K562 (cell line): ENCODE results near the gene S100A4. TPM values are rescaled to one million over a fixed set of nuclear protein-coding genes. Genes with fewer than 3 reads are reported as not detected.

Experiments
- ATAC-seq: fragments of 200-7000 bp; cut with Tn5 transposase; 3 replicates; pipeline ENCODE4 v1.9.1; 2020; ENCODE audit warnings: moderate library complexity
- BruUV-seq: library from RNA; stranded (reverse); fragments of 400-500 nt; replicated peaks from 2 replicates; lab custom pipeline; 2021; lab: Mats Ljungman, UMichigan
- CTCF ChIA-PET: fragments of 300-600 bp; formaldehyde crosslinking; extraction: SDS; loops from one replicate; lab custom pipeline; 2021; ENCODE audit warnings: low intra/inter-chr PET ratio; lab: Yijun Ruan, JAX
- POLR2A ChIA-PET: fragments of 300-600, 350-650 bp; sonication (Branson Sonifier 250); formaldehyde crosslinking; extraction: SDS; loops from one replicate; lab custom pipeline; 2021; ENCODE audit warnings: antibody characterized with exemption, inconsistent platforms; lab: Yijun Ruan, JAX
- DNase-seq, 4 experiments: peaks; one replicate each; pipeline versions ENCODE4 v3.0.0 to v3.0.0-alpha.2; 2011 to 2018; ENCODE audit warnings: low spot score in 3 of 4, mixed read lengths in 3 of 4; ENCODE audit errors: extremely low read depth in 1 of 4
- FAIRE-seq: peaks from 2 replicates; lab custom pipeline; 2011; peaks lifted over from hg19 to GRCh38; lab: Jason Lieb, UNC
- H2AFZ ChIP-seq: 2 replicates; pipeline ENCODE4 v1.6.0; 2011; ENCODE audit warnings: low read depth, low read length, control low read depth, inconsistent platforms
- H3K27ac ChIP-seq: fragments of 200-600 bp; 3 replicates; pipeline ENCODE4 v1.8.0; 2011; ENCODE audit warnings: low read depth, mild to moderate bottlenecking, control low read depth, inconsistent platforms, low read length, moderate library complexity, mixed read lengths; ENCODE audit errors: extremely low read depth
- H3K27me3 ChIP-seq, 2 experiments: fragments of 300-600 bp in 1 of 2; 2 replicates in 1 of 2; 3 replicates in 1 of 2; pipeline versions ENCODE4 v1.6.0 to v1.8.0; 2011; ENCODE audit warnings: inconsistent platforms in 2 of 2, low read length in 2 of 2, mild to moderate bottlenecking in 1 of 2, mixed read lengths in 1 of 2, moderate library complexity in 1 of 2; ENCODE audit not compliant: control insufficient read depth in 2 of 2, insufficient read depth in 2 of 2
- H3K36me3 ChIP-seq: fragments of 300-600 bp; 3 replicates; pipeline ENCODE4 v1.8.0; 2011; ENCODE audit warnings: mild to moderate bottlenecking, low read length, inconsistent platforms; ENCODE audit not compliant: control insufficient read depth, insufficient read depth
- H3K4me1 ChIP-seq, 2 experiments: fragments of 200-600 bp in 1 of 2; replicated peaks in 1 of 2; 2 replicates in 1 of 2; 3 replicates in 1 of 2; pipeline versions ENCODE4 v1.5.1 to v1.8.0; 2011; ENCODE audit warnings: inconsistent platforms in 2 of 2, low read length in 2 of 2, mild to moderate bottlenecking in 1 of 2, mixed read lengths in 1 of 2, moderate library complexity in 1 of 2; ENCODE audit not compliant: control insufficient read depth in 2 of 2, insufficient read depth in 2 of 2
- H3K4me2 ChIP-seq: 2 replicates; pipeline ENCODE4 v1.6.1; 2011; ENCODE audit warnings: low read length, control low read depth, inconsistent platforms, mixed read lengths; ENCODE audit not compliant: insufficient read depth
- H3K4me3 ChIP-seq: fragments of 200-600 bp; sonication (generic), shearing (Covaris generic); 2 replicates; pipeline ENCODE4 v1.5.1; 2016; ENCODE audit warnings: control low read depth, inconsistent platforms
- H3K79me2 ChIP-seq: fragments of 200-600 bp; 3 replicates; pipeline ENCODE4 v1.8.0; 2011; ENCODE audit warnings: low read length, inconsistent platforms; ENCODE audit not compliant: control insufficient read depth, insufficient read depth
- H3K9ac ChIP-seq, 2 experiments: 2 replicates each; pipeline versions ENCODE4 v1.6.0 to v1.6.1; 2011; ENCODE audit warnings: low read depth in 2 of 2, low read length in 2 of 2, control low read depth in 1 of 2, inconsistent platforms in 1 of 2, mild to moderate bottlenecking in 1 of 2, mixed read lengths in 1 of 2; ENCODE audit not compliant: insufficient read depth in 1 of 2
- H3K9me1 ChIP-seq: one replicate; pipeline ENCODE4 v1.6.0; 2011; ENCODE audit warnings: inconsistent platforms, mild to moderate bottlenecking, low read length, moderate library complexity; ENCODE audit not compliant: control insufficient read depth, insufficient read depth
- H3K9me3 ChIP-seq: replicated peaks from 2 replicates; pipeline ENCODE4 v1.5.1; 2011; ENCODE audit warnings: low read depth, low read length, inconsistent platforms; ENCODE audit not compliant: control insufficient read depth, insufficient read depth
- H4K20me1 ChIP-seq: replicated peaks from 2 replicates; pipeline ENCODE4 v1.6.1; 2011; ENCODE audit warnings: low read length, inconsistent platforms, mixed read lengths; ENCODE audit not compliant: control insufficient read depth, insufficient read depth
- CEBPB ChIP-seq: fragments of 450-650 bp; IDR thresholded peaks from 2 replicates; pipeline ENCODE4 v1.6.1; 2016; ENCODE audit warnings: missing genetic modification characterization, missing compliant biosample characterization
- ELK1 ChIP-seq: sonication (generic); formaldehyde crosslinking; IDR thresholded peaks from 2 replicates; pipeline ENCODE4 v1.8.1; 2022; ENCODE audit warnings: missing genetic modification reagents
- KDM2B ChIP-seq: fragments of 250-450 bp; sonication (Bioruptor Pico); IDR thresholded peaks from 2 replicates; pipeline ENCODE4 v1.8.0; 2021; ENCODE audit warnings: mild to moderate bottlenecking, moderate library complexity
- MAZ ChIP-seq, 2 experiments: fragments of 450-650 bp in 1 of 2; sonication (generic) in 1 of 2; formaldehyde crosslinking; IDR thresholded peaks in 1 of 2; conservative IDR thresholded peaks in 1 of 2; 2 replicates each; pipeline versions ENCODE4 v1.4.0 to v1.5.0; 2020; ENCODE audit warnings: mild to moderate bottlenecking in 1 of 2, missing genetic modification reagents in 1 of 2
- MTA2 ChIP-seq: fragments of 450-650 bp; IDR thresholded peaks from 2 replicates; pipeline ENCODE4 v1.6.1; 2016; ENCODE audit warnings: low read depth
- PRDM10 ChIP-seq: fragments of 450-650 bp; IDR thresholded peaks from 2 replicates; pipeline ENCODE4 v1.6.1; 2018; ENCODE audit not compliant: partially characterized antibody
- RBBP5 ChIP-seq: fragments of 200-600 bp; sonication (generic); IDR thresholded peaks from 2 replicates; pipeline ENCODE4 v1.6.1; 2012; ENCODE audit warnings: borderline replicate concordance, mild to moderate bottlenecking, low read length, control low read depth, inconsistent platforms; ENCODE audit not compliant: insufficient read depth, poor library complexity, severe bottlenecking
- TARDBP ChIP-seq: fragments of 450-650 bp; IDR thresholded peaks from 2 replicates; pipeline ENCODE4 v1.6.1; 2016
- TCF7L2 ChIP-seq: fragments of 150-350 bp; IDR thresholded peaks from 2 replicates; pipeline ENCODE4 v1.6.1; 2016; ENCODE audit warnings: low read depth, mild to moderate bottlenecking, low read length, moderate library complexity
- ZNF384 ChIP-seq: IDR thresholded peaks from 2 replicates; pipeline ENCODE4 v1.6.1; 2012; ENCODE audit warnings: low read depth, low read length, improper control_type of control experiment
- ZNF75A ChIP-seq: fragments of 450-650 bp; formaldehyde crosslinking; IDR thresholded peaks from 2 replicates; pipeline ENCODE4 v1.4.0; 2020; ENCODE audit warnings: mild to moderate bottlenecking
- WGBS: fragments of 100-300 bp; shearing (Covaris generic); methylation state at CpG from one replicate; pipeline ENCODE4 v1.1.6; 2016; ENCODE audit warnings: low coverage, mixed read lengths; ENCODE audit not compliant: insufficient coverage; ENCODE audit errors: missing lambda C conversion rate; 5-methylcytosine and 5-hydroxymethylcytosine counted together
- in situ Hi-C: fragments of 300-500 bp; cut with MboI; formaldehyde crosslinking; loops from 4 replicates; pipeline ENCODE4 v1.15.0; 2018; ENCODE audit warnings: inconsistent platforms, mixed read lengths
- intact Hi-C: fragments of 100-400 bp; cut with micrococcal nuclease; formaldehyde crosslinking; loops from 2 replicates; pipeline ENCODE4 v1.14.2; 2022
- polyA plus RNA-seq, 8 experiments: library from polyadenylated mRNA; depleted of rRNA in 4 of 8; stranded (reverse) in 5 of 8; unstranded in 3 of 8; fragments of >200 nt; fragmentation: Nextera tagmentation in 2 of 8; fragmentation: Illumina TruSeq in 1 of 8; extraction: Ambion mirVana in 2 of 8; extraction: Trizol in 1 of 8; gene quantifications; 2 replicates each; pipeline versions ENCODE4 v1.2.1 to v1.2.3, GENCODE V29; 2011 to 2014; ENCODE audit warnings: inconsistent platforms in 1 of 8, missing spikeins in 1 of 8
- total RNA-seq, 7 experiments: library from RNA; depleted of rRNA in 6 of 7; stranded (reverse); fragments of >200 nt in 6 of 7; fragmentation: Illumina TruSeq in 2 of 7; extraction: Trizol in 2 of 7; gene quantifications; 2 replicates each; pipeline versions ENCODE4 v1.2.1 to v1.2.3, GENCODE V29; 2011 to 2021; ENCODE audit warnings: low replicate concordance in 1 of 7

The S100A4 gene
- total and polyA plus RNA-seq, 9 of the 15 experiments (the other 6 are each of a cell fraction or from before 2014, with no cell fraction given) = 3.7 to 20.1 (median 11.2) TPM

DNA sequence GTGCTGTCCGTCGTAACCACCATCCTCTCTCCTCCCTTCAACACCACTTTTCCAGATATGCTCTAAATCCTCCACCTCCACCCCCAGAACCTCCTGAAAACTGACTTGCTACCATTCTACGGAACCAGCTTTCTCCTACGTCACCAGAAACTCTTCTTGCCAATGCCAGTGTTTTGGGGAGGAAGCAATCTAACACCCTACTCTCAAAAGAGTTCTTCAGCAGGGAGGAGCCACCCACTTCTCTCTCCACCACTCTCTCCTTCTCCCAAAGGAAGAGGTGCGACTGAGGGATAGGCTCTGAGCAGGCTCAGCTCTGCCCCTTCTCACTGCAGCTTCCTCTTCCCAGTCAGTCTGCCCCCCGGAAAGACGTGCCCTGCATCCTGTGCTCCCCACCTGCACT lies 26.1 kb upstream of the S100A4 start:
- peak overlapping the region in 1 of 2 experiments; percentile 41; a peak in 1 of 4 replicates for H3K9ac ChIP-seq
- H3K9me1 ChIP-seq = peaks cover 3% of the 10 kb centered on the region
- in situ Hi-C loops (no loop called here), intact Hi-C loops (no loop called here)
- no peaks in the 10 kb centered on the region for H3K79me2 ChIP-seq
- ATAC-seq (no peak), FAIRE-seq (no peak), DNase-seq (no peak)
- 24% methylated on average over 7 of the region's 7 CpGs for WGBS
- peak overlapping the region; percentile 22; the same call in 1 of the 2 replicates for H2AFZ ChIP-seq
- H3K4me1 ChIP-seq = peaks cover 23 to 24% of the 10 kb centered on the region in 2 experiments
- H3K27me3 ChIP-seq = no peaks in the 10 kb centered on the region
- no peaks in the 10 kb centered on the region for H3K9me3 ChIP-seq
- no peaks in the 10 kb centered on the region for H4K20me1 ChIP-seq
- ChIA-PET POLR2A (interaction anchor here (1.0 kb wide), 3 partner anchors 32 to 55 kb away, joined by 3 to 4 read pairs (median 3); partner anchors contain the start of gene S100A13), CTCF (interaction anchor here (0.5 to 0.8 kb wide), 3 partner anchors 12 to 39 kb away, joined by 3 read pairs; no protein-coding TSS in a partner anchor)
- no peak overlapping the region; the same call in 1 of the 2 replicates for H3K4me2 ChIP-seq
- no peaks in the 10 kb centered on the region for H3K36me3 ChIP-seq
- H3K27ac ChIP-seq = no peak overlapping the region
- TF ChIP-seq RBBP5 = no peak
- TF ChIP-seq KDM2B = no peak
- TF ChIP-seq ZNF75A (CRISPR knock-in tag) = no peak
- no peak for TF ChIP-seq TARDBP
- TF ChIP-seq MTA2 = no peak
- no peak for TF ChIP-seq ZNF384
- no peak for TF ChIP-seq PRDM10
- no peak for TF ChIP-seq TCF7L2
- no peak for TF ChIP-seq ELK1 (CRISPR knock-in tag)
- no peak for TF ChIP-seq MAZ (CRISPR knock-in tag; conservative IDR thresholded peaks at IDR 0.05 in 1 of 2, IDR thresholded peaks at IDR 0.05 in 1 of 2)
- TF ChIP-seq CEBPB (tag) = no peak
- BruUV-seq = no TSS peak
- H3K4me3 ChIP-seq = no peak overlapping the region
